RWPE1 (cell line): ENCODE measurements around the gene NFU1.

Source experiments
- CTCF ChIA-PET: fragments of 350-600 bp; sonication (Branson Sonifier 250); formaldehyde crosslinking; extraction: SDS; loops from one replicate; lab custom pipeline; 2021; lab: Yijun Ruan, JAX
- POLR2A ChIA-PET: fragments of 400-600 bp; formaldehyde crosslinking; extraction: SDS; loops from one replicate; lab custom pipeline; 2020; ENCODE audit warnings: antibody characterized with exemption; ENCODE audit not compliant: low non-redundant PET; lab: Yijun Ruan, JAX
- DNase-seq: peaks from one replicate; pipeline ENCODE4 v3.0.0; 2012; ENCODE audit warnings: low spot score
- H3K27ac ChIP-seq: fragments of 450-650 bp; 2 replicates; pipeline ENCODE4 v1.5.1; 2017
- TF ChIP-seq, protein P1 (sequence below): fragments of 450-650 bp; conservative IDR thresholded peaks from 2 replicates; pipeline ENCODE4 v1.5.1; 2017; ENCODE audit warnings: low read depth, mild to moderate bottlenecking

NFU1 gene

DNA sequence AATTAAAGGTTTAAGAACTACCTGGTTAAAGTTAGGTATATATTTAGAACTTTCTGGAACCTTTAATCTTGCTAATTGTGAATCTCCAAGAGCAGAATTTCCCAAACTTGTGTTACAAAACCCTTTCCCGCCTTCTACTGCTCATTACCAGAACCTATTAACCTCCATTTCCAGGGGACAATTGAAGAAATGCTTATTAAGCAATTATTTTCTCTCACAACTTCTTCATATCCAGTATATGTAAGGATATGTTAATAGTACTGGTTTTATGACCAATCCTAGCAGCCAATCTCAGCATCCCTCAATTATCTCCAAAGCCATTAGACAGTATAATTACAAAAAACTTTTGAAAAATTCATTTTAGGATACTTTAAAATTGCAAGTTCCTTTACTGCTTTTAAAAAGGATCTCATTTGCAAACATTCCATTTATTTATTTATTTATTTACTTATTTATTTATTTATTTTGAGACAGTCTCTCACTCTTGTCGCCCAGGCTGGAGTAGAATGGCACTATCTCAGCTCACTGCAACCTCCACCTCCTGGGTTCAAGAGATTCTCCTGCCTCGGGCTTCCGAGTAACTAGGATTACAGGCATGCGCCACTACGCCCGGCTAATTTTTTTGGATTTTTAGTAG, 53.9 kb downstream of the NFU1 start:
- POLR2A ChIA-PET = no interaction called here

DNA sequence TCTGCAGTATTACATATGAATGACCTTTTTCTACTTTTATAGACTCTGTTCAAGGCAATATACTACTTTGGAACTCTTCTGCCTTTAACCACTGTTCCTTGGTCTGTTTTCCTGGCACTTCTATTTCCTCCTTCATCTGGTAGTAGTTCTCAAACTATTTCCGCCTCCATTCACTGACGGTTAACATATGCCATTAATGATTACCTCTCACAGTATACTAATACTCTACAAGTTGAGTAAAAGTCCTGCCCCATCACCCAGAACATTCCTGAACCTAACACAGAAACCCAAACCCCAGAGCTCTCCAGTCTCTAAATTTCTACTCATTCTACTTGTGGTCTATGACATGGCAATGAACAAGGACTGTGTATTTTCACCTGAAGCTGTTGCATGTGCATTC, 54.7 kb downstream of the NFU1 start:
- CTCF ChIA-PET = no interaction called here
- POLR2A ChIA-PET = no interaction called here
- no peak overlapping the region for H3K27ac ChIP-seq
- TF ChIP-seq, protein P1, sequence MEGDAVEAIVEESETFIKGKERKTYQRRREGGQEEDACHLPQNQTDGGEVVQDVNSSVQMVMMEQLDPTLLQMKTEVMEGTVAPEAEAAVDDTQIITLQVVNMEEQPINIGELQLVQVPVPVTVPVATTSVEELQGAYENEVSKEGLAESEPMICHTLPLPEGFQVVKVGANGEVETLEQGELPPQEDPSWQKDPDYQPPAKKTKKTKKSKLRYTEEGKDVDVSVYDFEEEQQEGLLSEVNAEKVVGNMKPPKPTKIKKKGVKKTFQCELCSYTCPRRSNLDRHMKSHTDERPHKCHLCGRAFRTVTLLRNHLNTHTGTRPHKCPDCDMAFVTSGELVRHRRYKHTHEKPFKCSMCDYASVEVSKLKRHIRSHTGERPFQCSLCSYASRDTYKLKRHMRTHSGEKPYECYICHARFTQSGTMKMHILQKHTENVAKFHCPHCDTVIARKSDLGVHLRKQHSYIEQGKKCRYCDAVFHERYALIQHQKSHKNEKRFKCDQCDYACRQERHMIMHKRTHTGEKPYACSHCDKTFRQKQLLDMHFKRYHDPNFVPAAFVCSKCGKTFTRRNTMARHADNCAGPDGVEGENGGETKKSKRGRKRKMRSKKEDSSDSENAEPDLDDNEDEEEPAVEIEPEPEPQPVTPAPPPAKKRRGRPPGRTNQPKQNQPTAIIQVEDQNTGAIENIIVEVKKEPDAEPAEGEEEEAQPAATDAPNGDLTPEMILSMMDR = no peak
- no peak for DNase-seq

More for the DNA sequence above, 53.9 kb downstream of the NFU1 start:
- no peak overlapping the region for H3K27ac ChIP-seq
- TF ChIP-seq, protein P1 = no peak
- no peak for DNase-seq
- CTCF ChIA-PET = no interaction called here

DNA sequence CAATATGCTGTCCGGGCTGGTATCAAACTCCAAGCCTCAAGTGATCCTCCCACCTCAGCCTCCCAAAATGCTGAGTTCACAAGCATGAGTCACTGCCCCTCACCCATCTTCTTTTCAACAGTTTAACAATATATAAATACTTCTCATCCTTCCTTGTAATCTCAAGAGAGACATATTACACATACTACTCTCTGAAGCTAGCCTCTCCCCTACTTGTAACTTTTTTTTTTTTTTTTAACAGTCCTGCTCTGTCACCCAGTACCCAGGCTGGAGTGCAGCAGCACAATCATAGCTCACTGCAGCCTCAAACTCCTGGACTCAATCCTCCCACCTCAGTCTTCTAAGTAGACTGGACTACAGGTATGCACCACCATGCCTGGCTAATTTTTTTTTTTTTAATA, 55.9 kb downstream of the NFU1 start:
- H3K27ac ChIP-seq = peak overlapping the region; percentile 36; the same call in 1 of the 2 replicates
- DNase-seq = no peak
- ChIA-PET CTCF (interaction anchor here (0.6 kb wide), 1 partner anchor 156 kb away, joined by 3 read pairs; no protein-coding TSS in a partner anchor), POLR2A (no interaction called here)
- TF ChIP-seq, protein P1 = no peak

DNA sequence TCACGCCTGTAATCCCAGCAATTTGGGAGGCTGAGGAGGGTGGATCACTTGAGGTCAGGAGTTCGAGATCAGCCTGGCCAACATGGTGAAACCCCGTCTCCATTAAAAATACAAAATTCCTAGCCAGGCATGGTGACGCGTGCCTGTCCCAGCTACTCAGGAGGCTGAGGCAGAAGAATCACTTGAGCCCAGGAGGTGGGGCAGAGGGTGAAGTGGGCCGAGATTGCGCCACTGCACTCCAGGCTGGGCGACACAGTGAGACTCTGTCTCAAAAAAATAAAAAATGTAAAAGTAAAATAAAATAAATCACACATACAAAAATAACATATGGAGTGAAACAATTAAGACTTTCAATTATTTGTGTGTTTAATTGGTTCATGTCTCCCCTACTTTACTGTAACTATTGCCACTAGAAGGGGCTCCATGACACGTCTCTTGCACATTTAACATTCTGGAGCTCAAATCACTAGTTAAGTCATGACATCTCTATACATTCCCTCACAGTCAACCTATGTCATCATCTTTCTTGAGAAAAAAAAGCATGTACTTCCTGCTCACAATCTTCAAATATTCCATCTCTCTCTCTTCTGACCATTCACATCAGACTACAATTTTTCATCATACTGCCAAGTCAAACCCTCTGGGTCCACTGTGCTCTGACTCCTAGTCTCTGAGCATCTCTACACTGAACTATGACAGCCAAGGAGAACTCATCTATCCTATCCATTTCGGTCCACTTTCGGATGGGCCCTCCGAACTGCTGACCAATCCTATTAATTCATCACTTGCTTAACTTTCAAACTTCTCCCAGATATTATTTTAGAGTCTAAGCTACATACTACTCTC, 56.9 kb downstream of the NFU1 start:
- DNase-seq = no peak
- ChIA-PET POLR2A (no interaction called here), CTCF (no interaction called here)
- peak overlapping the region; percentile 3; the same call in 1 of the 2 replicates for H3K27ac ChIP-seq
- TF ChIP-seq, protein P1 = no peak

DNA sequence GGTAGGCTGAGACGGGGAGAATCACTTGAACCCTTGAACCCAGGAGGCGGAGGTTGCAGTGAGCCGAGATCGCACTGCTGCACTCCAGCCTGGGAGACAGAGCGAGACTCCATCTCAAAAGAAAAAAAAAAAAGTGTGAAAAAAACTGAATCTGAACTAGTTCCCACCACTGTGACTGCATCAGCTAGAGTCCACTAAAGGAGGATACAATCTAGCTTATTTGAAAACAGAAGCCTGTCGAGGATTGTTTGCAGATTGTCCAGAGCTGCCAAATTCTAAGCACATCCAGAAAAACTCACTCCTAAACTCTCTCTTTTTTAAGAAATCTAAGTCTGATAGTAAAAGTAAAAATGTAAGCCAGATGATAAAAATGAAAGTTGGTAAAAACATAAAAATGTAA, 60.8 kb downstream of the NFU1 start:
- ChIA-PET POLR2A (interaction anchor here (0.6 kb wide), 1 partner anchor 622 kb away, joined by 6 read pairs; no protein-coding TSS in a partner anchor), CTCF (interaction anchor here (0.7 to 0.8 kb wide), 2 partner anchors 266 to 342 kb away, joined by 3 to 4 read pairs; no protein-coding TSS in a partner anchor)
- H3K27ac ChIP-seq = no peak overlapping the region
- no peak for DNase-seq
- TF ChIP-seq, protein P1 = no peak
